Measurements from ENCODE around the gene DOCK1. TPM values are rescaled to one million over a fixed set of nuclear protein-coding genes. Genes with fewer than 3 reads are reported as not detected.
"Not testable (repeated sequence)": the region's sequence is repeated elsewhere in the genome, so short reads cannot be mapped to it uniquely, and the experiment has no call there.

DOCK1 gene
- polyA plus RNA-seq, 3 donors: 67.2 to 68.8 (median 67.9) TPM

GRCh38 chr10:126902157-126902556, 3.1 kb upstream of the DOCK1 start:
- no peak for DNase-seq (ENCODE audit: low read depth in 3 of 3, low spot score in 2 of 3)

- no peak for DNase-seq (ENCODE audit: low read depth in 3 of 3, low spot score in 2 of 3)
These were observed 1.4 kb upstream of the DOCK1 start for GRCh38 chr10:126903656-126904360.

- DNase-seq (ENCODE audit: low read depth in 3 of 3, low spot score in 2 of 3): no peak
These were observed 761 bp upstream of the DOCK1 start for GRCh38 chr10:126904516-126904817.

GRCh38 chr10:126905776-126906703, 812 bp downstream of the DOCK1 start:
- DNase-seq (ENCODE audit: low read depth in 3 of 3, low spot score in 2 of 3): peak in 2 of 3 donors; percentile 42 to 50

GRCh38 chr10:126906704-126907422, 1.6 kb downstream of the DOCK1 start:
- DNase-seq (ENCODE audit: low read depth in 3 of 3, low spot score in 2 of 3): no peak

GRCh38 chr10:126907423-126907970, 2.3 kb downstream of the DOCK1 start:
- no peak for DNase-seq (ENCODE audit: low read depth in 3 of 3, low spot score in 2 of 3)

- DNase-seq (ENCODE audit: low read depth in 3 of 3, low spot score in 2 of 3): no peak
These were observed 3.0 kb downstream of the DOCK1 start for GRCh38 chr10:126908225-126908624.

- DNase-seq (ENCODE audit: low read depth in 3 of 3, low spot score in 2 of 3): no peak
These were observed 3.5 kb downstream of the DOCK1 start for GRCh38 chr10:126908729-126909128.

- no peak for DNase-seq (ENCODE audit: low read depth in 3 of 3, low spot score in 2 of 3)
These were observed 3.9 kb downstream of the DOCK1 start for GRCh38 chr10:126909147-126909546.

GRCh38 chr10:126910196-126910595, 5.0 kb downstream of the DOCK1 start:
- no peak for DNase-seq (ENCODE audit: low read depth in 3 of 3, low spot score in 2 of 3)

- DNase-seq (ENCODE audit: low read depth in 3 of 3, low spot score in 2 of 3): no peak
These were observed 5.6 kb downstream of the DOCK1 start for GRCh38 chr10:126910798-126911197.

- no peak for DNase-seq (ENCODE audit: low read depth in 3 of 3, low spot score in 2 of 3)
These were observed 6.1 kb downstream of the DOCK1 start for GRCh38 chr10:126911301-126911700.

GRCh38 chr10:126913316-126913715, 8.1 kb downstream of the DOCK1 start:
- no peak for DNase-seq (ENCODE audit: low read depth in 3 of 3, low spot score in 2 of 3)

GRCh38 chr10:126914561-126914960, 9.3 kb downstream of the DOCK1 start:
- DNase-seq (ENCODE audit: low read depth in 3 of 3, low spot score in 2 of 3): no peak

GRCh38 chr10:126916952-126917351, 11.7 kb downstream of the DOCK1 start:
- not testable (repeated sequence) for DNase-seq (ENCODE audit: low read depth in 3 of 3, low spot score in 2 of 3)

GRCh38 chr10:126917375-126917774, 12.1 kb downstream of the DOCK1 start:
- DNase-seq (ENCODE audit: low read depth in 3 of 3, low spot score in 2 of 3): no peak

GRCh38 chr10:126917975-126918908, 13.0 kb downstream of the DOCK1 start:
- DNase-seq (ENCODE audit: low read depth in 3 of 3, low spot score in 2 of 3): no peak

GRCh38 chr10:126919426-126919825, 14.2 kb downstream of the DOCK1 start:
- no peak for DNase-seq (ENCODE audit: low read depth in 3 of 3, low spot score in 2 of 3)

- no peak for DNase-seq (ENCODE audit: low read depth in 3 of 3, low spot score in 2 of 3)
These were observed 15.9 kb downstream of the DOCK1 start for GRCh38 chr10:126921162-126921561.

GRCh38 chr10:126921974-126922525, 16.8 kb downstream of the DOCK1 start:
- no peak for DNase-seq (ENCODE audit: low read depth in 3 of 3, low spot score in 2 of 3)

Data from right renal cortex interstitium (tissue), 3 donors.